Measurements from ENCODE around the gene IFI35.

- TF ChIP-seq, protein P1, sequence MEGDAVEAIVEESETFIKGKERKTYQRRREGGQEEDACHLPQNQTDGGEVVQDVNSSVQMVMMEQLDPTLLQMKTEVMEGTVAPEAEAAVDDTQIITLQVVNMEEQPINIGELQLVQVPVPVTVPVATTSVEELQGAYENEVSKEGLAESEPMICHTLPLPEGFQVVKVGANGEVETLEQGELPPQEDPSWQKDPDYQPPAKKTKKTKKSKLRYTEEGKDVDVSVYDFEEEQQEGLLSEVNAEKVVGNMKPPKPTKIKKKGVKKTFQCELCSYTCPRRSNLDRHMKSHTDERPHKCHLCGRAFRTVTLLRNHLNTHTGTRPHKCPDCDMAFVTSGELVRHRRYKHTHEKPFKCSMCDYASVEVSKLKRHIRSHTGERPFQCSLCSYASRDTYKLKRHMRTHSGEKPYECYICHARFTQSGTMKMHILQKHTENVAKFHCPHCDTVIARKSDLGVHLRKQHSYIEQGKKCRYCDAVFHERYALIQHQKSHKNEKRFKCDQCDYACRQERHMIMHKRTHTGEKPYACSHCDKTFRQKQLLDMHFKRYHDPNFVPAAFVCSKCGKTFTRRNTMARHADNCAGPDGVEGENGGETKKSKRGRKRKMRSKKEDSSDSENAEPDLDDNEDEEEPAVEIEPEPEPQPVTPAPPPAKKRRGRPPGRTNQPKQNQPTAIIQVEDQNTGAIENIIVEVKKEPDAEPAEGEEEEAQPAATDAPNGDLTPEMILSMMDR (IDR thresholded peaks at IDR 0.05) = no peak
- TF ChIP-seq POLR2A (IDR thresholded peaks at IDR 0.05) = no peak
Measured at GRCh38 chr17:43033948-43034881, 27.6 kb downstream of the IFI35 start.
